ENCODE measurements around the gene ADAMTSL1. TPM values are rescaled to one million over a fixed set of nuclear protein-coding genes. Genes with fewer than 3 reads are reported as not detected.

Gene ADAMTSL1
- total RNA-seq, 1 donor from 2014 or later: 11.4 TPM

DNA sequence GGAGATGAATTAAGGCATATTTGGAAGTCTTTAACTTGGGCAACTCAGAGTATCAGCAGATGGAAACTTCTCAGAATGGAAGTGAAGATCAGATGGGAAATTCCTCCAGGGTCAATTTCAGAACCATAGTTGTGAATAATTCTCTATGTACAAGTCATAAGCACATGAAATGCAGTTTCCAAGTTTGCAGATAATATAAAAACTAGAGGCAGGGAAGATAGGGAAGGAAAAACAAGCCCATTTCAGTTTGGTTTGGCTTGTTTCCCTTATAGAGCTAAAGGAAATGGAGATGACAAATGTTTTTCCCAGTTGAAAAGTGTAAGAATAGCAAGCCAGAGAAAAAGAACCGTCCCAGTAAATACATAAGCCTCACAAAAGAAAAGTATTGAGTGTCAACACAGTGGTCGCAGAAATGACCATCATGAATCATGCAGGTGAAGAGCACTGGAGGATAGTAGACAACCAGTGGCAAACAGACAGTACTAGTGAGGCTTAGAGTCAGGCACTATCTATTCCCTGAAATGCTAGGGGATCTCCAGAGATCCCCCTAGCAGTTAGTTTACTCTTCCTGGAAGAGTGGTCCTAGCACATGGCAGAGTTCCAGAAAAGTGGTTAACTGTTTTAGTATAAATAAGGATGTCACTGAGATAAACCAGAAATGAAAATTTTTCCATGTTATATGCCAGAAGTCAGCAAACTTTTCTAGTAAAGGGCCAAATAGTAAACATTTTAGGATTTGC lies 313.1 kb downstream of the ADAMTSL1 start:
- DNase-seq (ENCODE audit: low spot score in 2 of 2) (no peak), FAIRE-seq (no peak)

DNA sequence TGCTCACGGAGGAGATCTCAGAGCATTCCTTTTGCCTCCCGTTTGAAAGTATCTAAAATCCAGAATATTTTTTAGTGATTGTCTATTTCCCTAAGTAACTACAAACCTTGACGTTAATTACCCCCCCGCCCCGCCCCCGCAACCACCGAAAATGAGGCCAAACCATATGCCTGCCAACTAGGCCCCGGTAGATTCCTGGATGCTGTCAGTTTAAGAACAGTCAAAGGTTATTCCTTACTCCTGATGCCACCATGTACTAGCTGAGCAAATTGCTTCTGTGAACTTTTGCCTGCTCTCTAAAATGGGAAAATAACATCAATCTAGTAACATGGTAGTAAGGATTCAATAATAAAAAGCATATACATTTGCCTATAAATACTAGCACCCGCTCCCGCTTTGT lies 314.3 kb downstream of the ADAMTSL1 start:
- FAIRE-seq (no peak), DNase-seq (ENCODE audit: low spot score in 2 of 2) (no peak)

DNA sequence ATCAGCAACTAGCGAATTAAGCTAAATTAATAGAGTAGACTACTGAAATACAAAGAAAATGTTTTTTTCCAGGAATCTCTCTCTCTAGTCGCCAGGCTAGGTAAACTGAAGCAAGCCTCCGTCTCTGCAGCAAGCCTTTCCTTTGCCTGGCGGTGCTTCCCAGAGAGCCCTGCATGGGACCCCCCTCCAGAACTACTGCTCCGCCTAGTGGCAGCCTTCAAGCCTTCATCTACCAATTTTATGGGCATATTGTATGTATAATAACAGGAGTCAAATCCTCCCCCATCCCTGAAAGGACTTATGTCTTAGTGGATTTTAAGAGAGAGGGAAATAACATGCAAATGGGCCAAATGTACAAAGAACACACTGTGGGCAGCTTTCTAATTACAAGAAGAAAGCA lies 317.1 kb downstream of the ADAMTSL1 start:
- DNase-seq (ENCODE audit: low spot score in 2 of 2) (no peak), FAIRE-seq (no peak)

DNA sequence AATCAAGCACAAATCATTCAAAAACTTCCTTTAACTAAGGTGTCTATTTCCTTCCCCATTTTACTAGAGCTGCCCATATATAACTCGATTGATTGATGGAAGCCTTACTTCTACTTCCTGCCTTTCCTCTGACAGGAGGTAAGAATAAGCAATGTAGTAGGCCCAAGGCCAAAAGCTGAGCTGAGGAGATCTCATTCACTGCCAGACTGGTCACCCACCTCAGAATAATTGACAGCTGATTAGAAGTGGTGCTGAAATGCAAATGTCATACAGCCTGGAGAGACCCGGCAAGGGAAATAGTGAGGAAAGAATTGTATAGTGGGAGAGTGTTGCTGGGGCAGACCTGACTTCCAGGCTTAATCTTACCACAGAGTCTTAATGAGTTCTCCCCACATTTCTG lies 319.2 kb downstream of the ADAMTSL1 start:
- FAIRE-seq (no peak), DNase-seq (ENCODE audit: low spot score in 2 of 2) (no peak)

DNA sequence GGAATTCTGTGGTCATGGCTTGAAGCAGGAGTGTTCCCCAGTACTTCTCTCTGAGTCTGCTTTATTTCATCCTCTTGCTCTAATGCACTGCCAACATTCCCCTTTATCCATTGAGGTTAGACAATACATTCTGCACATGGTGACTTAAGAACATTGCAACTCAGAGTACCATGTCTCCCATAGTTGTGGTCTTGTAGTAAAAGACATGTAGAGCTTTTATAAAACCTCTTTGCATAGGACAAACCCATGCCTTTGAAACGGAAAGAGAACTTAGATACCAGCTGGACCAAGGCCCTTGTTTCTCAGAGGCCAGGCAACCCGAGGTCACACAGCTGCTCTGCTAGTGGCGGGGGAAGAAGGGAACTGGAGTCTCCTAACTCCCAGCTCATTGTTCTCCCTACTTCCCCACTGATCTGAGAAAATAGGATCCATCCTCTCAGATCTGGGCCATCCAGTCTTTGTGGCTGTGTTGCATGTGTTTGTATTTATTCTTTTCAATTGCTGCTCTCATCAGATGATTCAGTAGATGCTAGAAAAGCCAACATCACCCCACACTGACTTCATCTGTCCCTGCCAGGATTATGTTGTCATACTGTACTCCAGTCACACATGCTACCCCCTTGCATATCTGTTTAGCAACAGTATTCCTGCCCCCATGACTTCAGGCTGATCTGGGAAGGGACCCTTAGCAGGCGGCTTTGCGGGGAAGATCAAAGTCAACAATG lies 322.2 kb downstream of the ADAMTSL1 start:
- DNase-seq (ENCODE audit: low spot score in 2 of 2): peak in 1 of 2 donors; percentile 8

DNA sequence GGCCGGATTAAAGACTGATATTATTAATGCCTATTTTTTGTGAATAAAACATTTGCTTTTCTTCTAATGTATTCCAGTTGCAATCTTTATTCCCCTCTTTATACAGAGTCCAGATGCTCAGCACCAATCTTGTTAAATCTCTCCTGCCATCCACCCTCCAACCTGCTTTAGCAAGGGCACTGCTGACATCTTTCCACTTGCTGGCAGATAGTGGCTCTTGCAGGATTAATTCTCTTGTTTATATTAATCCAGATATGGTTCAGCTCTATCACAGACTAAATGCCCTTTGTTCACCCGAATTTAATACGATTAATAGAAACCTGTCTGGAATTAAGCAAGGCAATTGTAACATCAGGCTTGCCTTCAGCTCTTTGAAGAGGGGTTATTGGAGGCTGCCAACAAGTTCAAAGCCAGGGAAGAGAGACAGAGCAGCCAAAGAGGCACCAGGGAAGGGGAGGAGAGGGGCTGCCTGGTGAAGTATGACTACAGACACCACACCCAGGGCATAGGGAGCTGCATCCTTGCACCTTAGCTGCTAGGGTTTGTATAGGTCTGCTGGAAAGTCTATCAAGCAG lies 322.8 kb downstream of the ADAMTSL1 start:
- no peak for DNase-seq (ENCODE audit: low spot score in 2 of 2)
- no peak for FAIRE-seq

More for the DNA sequence above, 322.2 kb downstream of the ADAMTSL1 start:
- no peak for FAIRE-seq

DNA sequence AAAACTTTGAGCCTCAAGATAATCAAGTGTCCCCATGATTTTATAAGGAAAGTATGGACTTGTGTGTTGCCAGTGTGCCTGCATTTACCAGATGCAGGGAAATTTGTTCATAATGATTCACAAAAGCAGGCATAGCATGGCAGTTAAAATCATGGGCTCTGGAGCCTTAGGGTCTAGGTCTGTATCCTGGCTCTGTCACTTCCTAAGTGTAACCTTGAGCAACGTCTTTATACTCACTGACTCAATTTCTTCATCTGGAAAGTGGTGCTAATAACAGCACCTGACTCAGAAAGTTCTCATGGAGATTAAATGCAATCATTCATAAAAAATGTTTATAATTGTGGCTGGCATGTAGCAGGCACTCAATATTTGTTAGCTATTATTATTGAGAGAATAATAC lies 324.2 kb downstream of the ADAMTSL1 start:
- FAIRE-seq (no peak), DNase-seq (ENCODE audit: low spot score in 2 of 2) (no peak)

DNA sequence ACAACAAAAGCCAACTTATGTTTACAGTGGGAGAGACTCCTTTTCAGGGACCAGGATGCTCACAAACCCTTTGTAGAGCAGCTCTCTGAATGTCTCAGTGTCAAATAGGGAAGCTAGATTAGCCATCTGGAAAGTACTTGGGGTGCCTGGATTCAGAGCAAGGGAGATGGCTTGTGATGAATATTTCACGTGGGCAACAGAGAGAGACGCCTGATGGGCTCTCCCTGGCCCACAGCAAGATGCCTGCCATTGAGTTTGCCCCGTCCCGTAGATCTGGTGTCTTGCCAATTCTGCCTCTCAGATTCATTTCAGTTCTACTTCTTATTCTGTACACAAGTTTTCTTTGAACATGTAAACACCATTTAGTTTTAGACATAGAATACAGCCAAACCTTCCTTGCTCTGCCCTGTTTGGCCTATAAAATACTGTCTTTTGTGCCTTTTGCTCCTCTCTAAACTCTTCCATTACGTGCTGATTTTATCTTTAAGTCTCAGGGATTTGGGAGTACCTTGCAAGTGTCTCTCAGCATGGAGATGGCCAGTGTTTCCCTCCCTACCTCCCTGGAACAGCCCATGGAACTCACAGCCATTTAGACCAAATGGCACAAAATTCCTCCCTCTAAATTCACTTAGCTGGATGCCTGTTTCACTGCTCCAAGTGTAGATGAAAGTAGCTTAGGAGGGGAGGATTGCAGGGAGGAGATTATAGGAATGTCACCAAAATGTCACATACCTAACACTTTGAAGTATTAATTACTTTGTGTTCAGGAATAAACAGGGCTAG lies 324.7 kb downstream of the ADAMTSL1 start:
- DNase-seq (ENCODE audit: low spot score in 2 of 2): no peak
- no peak for FAIRE-seq

DNA sequence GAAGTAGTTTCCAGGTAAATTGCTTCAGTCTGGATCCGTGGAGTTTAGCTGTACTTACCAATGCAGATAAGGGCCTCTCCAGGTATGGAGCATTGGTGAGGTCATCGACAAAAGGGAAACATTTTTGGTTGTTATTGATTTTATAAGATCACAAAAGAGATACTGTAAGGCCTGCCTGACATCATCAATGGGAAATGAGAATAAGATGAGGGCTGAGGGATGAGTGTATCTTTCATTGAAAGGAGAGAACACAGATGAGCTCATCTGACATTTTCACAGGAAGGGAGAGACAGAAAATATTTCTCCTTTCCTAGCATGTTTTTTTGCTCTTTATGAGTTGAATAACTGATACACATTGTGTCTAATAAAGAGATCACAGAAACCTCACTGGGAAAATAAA lies 325.5 kb downstream of the ADAMTSL1 start:
- FAIRE-seq (no peak), DNase-seq (ENCODE audit: low spot score in 2 of 2) (no peak)

DNA sequence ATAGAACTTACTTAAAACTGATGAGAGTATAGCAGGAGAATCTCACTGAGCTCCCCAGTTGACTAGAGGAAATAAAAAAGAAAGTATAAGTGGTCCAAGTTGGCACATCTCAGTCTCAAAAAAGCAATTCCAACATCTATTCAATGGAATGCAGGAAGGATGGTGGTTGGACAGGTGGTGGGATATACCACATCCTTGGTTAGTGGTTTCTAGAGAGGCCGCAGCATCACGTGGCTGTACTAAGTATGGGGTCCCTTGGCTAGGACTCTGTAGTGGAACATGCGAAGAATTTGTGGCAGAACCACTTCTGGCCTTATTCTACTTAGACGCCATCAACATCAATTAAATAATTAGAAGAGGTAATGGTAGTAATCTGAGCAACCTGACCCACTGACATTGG lies 326.6 kb downstream of the ADAMTSL1 start:
- DNase-seq (ENCODE audit: low spot score in 2 of 2): no peak
- FAIRE-seq: no peak

DNA sequence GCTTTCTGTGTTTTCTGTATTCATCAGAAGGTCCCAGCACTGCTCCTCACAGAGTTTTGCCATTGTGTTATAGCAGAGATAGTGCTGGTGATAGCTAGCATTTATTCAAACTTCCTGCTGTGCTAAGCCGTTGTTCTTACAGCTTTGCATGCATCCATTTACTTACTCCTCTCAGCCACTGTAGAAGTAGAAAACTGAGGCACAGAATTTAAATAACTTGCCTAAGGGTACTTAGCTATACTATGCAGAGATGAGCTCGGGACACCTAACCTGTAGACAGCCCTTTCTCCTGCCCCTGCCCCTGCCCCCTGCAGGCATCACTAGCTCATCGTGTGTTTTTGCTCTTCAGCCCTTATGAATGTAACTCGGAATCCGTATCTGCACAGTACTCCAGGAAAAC lies 331.4 kb downstream of the ADAMTSL1 start:
- DNase-seq (ENCODE audit: low spot score in 2 of 2) (no peak), FAIRE-seq (no peak)

DNA sequence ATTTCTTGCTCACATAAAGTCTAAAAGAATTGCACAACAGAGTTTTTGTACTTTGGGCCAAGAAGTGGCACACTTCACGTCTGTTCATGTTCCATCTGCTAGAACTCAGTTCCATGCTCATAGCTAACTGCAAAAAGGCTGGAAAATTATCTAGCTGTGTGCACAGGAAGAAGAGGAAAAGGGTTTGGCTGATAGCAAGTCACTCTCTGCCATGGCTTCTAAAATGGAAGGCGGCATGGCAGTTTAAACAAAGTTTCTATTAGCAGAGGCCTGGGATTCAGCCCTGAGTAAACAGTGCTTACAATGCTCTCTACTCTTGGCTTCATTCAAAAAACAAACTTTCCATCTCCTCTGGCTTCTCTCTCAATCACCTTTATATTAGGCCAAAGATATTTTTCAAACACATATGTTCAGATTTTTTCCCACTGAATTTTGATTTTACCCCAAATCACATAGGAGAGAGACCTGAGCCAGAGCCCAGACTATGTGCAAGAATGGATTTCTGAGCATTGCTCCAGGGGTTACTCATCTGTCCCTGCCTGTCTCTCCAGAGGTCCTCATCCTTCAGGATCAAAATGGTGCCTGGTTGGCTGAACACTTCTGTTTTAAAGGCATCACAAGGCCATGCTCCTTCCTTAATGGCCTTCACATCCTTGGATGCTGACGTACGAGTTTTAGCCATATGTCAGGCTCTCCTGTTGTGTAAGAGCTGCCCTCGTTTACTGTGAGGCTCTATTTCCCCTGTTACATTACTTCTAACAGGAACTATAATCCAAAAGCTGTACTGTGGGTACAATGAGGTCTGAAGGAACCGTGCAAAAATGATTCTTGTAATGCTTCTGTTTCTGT lies 332.5 kb downstream of the ADAMTSL1 start:
- DNase-seq (ENCODE audit: low spot score in 2 of 2): no peak
- no peak for FAIRE-seq

DNA sequence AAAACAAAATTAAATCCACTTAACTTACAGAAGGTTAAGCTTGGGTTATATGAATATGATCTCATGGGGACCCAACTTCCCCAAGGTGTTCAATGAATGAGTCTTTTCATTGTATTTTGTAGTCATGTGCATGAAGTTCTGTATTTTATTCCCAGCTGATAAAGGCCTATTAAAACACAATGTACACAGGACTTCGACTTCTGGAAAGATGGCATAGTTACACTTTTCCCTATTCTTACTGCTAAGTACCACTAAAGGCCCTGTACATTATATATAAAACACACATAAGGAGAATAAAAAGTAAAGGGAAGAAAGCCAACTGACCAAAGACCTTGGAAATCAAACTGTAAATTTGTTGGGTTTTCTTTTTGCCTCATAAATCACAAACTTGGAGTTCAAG lies 336.6 kb downstream of the ADAMTSL1 start:
- DNase-seq (ENCODE audit: low spot score in 2 of 2) (no peak), FAIRE-seq (no peak)

DNA sequence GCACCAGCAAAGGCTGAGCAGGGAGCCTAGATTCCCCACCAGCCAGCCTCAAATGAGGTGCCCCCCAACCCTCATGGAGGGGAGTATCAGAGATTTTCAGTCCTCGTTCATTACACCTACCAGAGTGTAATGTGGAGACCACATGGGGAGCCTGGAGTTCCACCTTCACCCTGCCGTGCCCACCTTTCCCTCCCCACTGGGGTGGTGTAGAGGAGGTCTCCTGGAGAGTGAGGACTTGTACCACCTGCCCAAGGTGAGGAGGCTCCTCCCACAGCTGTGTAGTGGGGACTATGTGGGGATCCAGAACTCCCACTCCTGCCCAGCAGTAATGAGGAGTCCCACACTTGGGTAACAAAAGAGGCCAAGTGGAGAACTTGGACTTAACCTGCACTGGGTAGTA lies 337.2 kb downstream of the ADAMTSL1 start:
- FAIRE-seq: no peak
- DNase-seq (ENCODE audit: low spot score in 2 of 2): no peak

DNA sequence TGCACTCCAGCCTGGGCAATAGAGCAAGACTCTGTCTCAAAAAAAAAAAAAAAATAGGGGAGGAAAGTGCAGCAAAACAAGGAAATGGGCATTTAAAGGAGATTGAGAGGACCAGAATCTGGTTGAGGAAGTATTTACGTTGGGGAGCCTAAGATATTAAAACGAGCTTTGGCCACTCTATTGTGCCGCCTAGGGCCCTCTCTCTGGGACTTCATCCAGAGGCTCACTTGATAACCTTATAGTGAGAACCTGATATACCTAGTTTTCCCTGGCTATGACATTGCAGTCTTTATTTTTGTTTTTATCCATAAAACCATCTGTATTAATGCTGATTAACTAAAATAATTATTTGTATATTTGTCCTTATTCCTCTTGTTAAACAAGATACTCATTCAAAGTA lies 345.5 kb downstream of the ADAMTSL1 start:
- FAIRE-seq (no peak), DNase-seq (ENCODE audit: low spot score in 2 of 2) (no peak)

DNA sequence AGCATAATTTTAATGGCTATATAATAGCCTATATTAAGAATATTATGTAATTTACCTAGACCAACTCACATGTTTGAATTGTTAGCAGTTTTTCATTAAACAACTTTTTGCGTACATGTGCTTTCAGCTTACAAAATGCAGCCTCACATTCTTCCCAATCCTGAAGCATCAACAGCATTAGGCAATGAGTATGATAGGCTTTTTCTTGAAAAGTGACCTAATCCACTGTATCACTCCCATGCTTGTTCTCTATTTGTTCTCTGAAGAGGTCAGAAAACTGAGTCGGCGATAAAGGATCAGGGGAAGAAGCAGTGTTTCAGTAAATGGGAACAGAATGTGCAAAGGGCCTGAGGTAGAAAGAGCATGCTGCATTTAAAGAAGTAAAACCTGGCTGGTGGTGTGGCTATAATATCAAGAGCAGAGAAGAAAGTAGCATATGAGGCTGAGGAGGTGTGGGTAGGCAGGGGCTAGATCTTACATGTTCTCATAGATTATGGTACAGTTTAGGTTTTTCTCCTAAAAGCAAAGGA lies 346.7 kb downstream of the ADAMTSL1 start:
- DNase-seq (ENCODE audit: low spot score in 2 of 2) (no peak), FAIRE-seq (no peak)

DNA sequence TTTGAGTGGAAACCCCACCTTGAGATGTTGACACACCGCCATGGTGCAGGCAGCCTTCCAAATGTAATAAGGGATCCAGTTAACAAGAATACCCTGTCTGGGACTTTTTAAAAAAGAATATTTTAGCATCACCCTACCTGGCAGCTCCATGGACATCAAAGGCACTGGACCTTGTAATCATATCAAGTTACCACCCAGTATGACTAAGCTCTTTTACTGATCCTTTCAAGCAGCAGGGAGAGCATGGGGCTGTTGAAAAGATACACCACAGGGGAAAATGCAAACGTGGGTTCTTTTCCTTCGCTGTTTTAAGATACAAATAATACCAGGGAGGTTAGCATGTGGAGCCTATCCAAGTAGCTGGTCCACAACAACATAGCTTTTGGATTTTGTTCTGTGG lies 347.8 kb downstream of the ADAMTSL1 start:
- DNase-seq (ENCODE audit: low spot score in 2 of 2): no peak

DNA sequence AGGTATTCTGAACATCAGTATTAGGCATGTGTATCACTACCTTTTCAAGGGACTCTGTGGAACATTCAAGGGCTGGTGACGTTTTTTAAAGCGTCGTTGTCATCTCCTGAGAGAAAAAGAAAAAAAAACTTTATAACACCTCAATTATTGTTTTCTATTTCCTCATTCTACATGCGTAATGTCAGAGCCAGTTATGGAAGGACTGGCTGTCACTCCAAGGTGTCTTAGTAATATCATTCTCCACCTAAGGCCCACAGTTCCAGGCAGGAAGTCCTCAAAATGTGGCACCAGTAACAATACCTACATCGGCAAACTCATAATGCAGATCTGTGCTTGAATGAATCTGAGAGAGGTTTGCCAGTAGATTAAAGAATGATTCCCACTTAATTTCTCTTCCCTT lies 348.9 kb downstream of the ADAMTSL1 start:
- no peak for FAIRE-seq
- DNase-seq (ENCODE audit: low spot score in 2 of 2): no peak

More for the DNA sequence above, 347.8 kb downstream of the ADAMTSL1 start:
- no peak for FAIRE-seq

DNA sequence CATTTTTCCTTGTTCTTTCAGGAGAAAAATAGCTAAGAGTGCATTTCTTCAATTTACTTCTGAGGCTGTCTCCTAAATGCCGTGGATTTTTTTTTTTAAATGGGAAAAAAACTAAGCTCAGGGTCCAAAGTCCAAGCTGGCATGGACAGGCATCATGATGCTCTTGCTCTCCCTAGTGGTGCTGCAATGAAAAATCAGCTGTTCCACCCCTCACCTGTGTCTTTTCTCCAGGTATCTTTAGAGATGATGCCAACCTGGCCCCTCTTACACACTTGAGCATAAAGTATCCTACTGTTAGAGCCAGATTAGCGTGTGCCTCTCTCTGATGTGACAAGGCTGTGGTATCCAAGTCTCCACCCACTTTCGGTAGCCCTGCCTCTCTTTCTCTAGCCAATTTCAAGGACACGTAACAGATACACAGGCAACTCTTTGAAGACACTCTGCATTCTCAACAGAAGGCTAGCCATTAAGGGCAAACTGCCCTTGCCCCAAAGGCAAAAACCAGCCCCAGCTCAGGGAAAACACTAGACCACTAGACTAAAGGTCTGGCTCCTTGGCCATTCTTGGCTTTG lies 350.2 kb downstream of the ADAMTSL1 start:
- FAIRE-seq: no peak

More for the DNA sequence above, 350.2 kb downstream of the ADAMTSL1 start:
- DNase-seq (ENCODE audit: low spot score in 2 of 2): no peak
